Vagina (tissue), 2 donors: ENCODE data around the gene ADAP1. TPM values are rescaled to one million over a fixed set of nuclear protein-coding genes. Genes with fewer than 3 reads are reported as not detected.

Source experiments
- DNase-seq, 2 donors: peaks; one replicate each; pipeline ENCODE4 v3.0.0-alpha.2; 2017; ENCODE audit errors: extremely low spot score in 2 of 2
- H3K27ac ChIP-seq: fragments of 200-600 bp; sonication (generic); one replicate; pipeline ENCODE4 v1.5.1; 2019
- H3K27me3 ChIP-seq: fragments of 200-600 bp; sonication (generic); one replicate; pipeline ENCODE4 v1.5.1; 2019
- H3K36me3 ChIP-seq, 2 donors: fragments of 200-600 bp; sonication (generic); one replicate each; pipeline ENCODE4 v1.5.1; 2017 to 2019
- H3K4me1 ChIP-seq: fragments of 200-600 bp; sonication (generic); one replicate; pipeline ENCODE4 v1.5.1; 2019
- H3K4me3 ChIP-seq, 2 donors: fragments of 200-600 bp; sonication (generic); 1 replicate in 1 of 2; 2 replicates in 1 of 2; pipeline ENCODE4 v1.5.1; 2016 to 2019
- H3K9me3 ChIP-seq: fragments of 200-600 bp; sonication (generic); one replicate; pipeline ENCODE4 v1.5.1; 2019
- CTCF ChIP-seq, 3 experiments: fragments of 450-650 bp in 2 of 3; fragments of 200-600 bp in 1 of 3; sonication (generic) in 1 of 3; IDR thresholded peaks; one replicate each; pipeline ENCODE4 v1.5.1; 2017 to 2019; ENCODE audit warnings: antibody characterized with exemption in 3 of 3, mild to moderate bottlenecking in 2 of 3, moderate library complexity in 2 of 3
- POLR2A ChIP-seq, 2 donors: fragments of 450-650 bp; IDR thresholded peaks; one replicate each; pipeline ENCODE4 v1.6.1; 2017; ENCODE audit warnings: antibody characterized with exemption in 2 of 2, mild to moderate bottlenecking in 2 of 2, moderate library complexity in 2 of 2
- POLR2AphosphoS5 ChIP-seq, 2 donors: sonication (generic); formaldehyde crosslinking; IDR thresholded peaks; one replicate each; pipeline ENCODE4 v1.9.0; 2017; ENCODE audit warnings: antibody characterized with exemption in 2 of 2, mild to moderate bottlenecking in 2 of 2, low read depth in 1 of 2; ENCODE audit not compliant: insufficient read depth in 1 of 2
- intact Hi-C: fragments of 100-400 bp; cut with DNase I; formaldehyde crosslinking; loops from one replicate; pipeline ENCODE4 v1.15.1; 2023
- total RNA-seq: library from RNA; depleted of rRNA; stranded (reverse); fragments of >200 nt; gene quantifications from one replicate; pipeline ENCODE4 v1.2.3, GENCODE V29; 2016

Gene ADAP1
- total RNA-seq, 1 donor from 2014 or later, result 4.2 TPM

GRCh38 chr7:849781-850180 is 104.7 kb downstream of the ADAP1 start:
- Histone ChIP-seq H3K27ac (no peak overlapping the region), H3K4me3 (no peak overlapping the region), H3K27me3 (no peaks in the 10 kb centered on the region), H3K9me3 (no peaks in the 10 kb centered on the region), H3K36me3 (peaks cover 0 to 58% of the 10 kb centered on the region in 2 donors), H3K4me1 (no peaks in the 10 kb centered on the region)
- no peak for TF ChIP-seq CTCF (IDR thresholded peaks at IDR 0.05)
- no peak for TF ChIP-seq POLR2AphosphoS5 (IDR thresholded peaks at IDR 0.05; ENCODE audit: insufficient read depth in 1 of 2, low read depth in 1 of 2)
- no peak for TF ChIP-seq POLR2A (IDR thresholded peaks at IDR 0.05)
- DNase-seq, result no peak
- intact Hi-C loops, result no loop called here

GRCh38 chr7:849145-849544 is 105.3 kb downstream of the ADAP1 start:
- no peaks in the 10 kb centered on the region for H3K9me3 ChIP-seq
- H3K36me3 ChIP-seq, result peaks cover 0 to 58% of the 10 kb centered on the region in 2 donors

More at GRCh38 chr7:849145-849544, 105.3 kb downstream of the ADAP1 start:
- Histone ChIP-seq H3K27me3 (no peaks in the 10 kb centered on the region), H3K27ac (no peak overlapping the region), H3K4me1 (no peaks in the 10 kb centered on the region), H3K4me3 (no peak overlapping the region)
- intact Hi-C loops, result no loop called here
- DNase-seq, result no peak
- TF ChIP-seq POLR2A (IDR thresholded peaks at IDR 0.05) (no peak), CTCF (IDR thresholded peaks at IDR 0.05) (no peak), POLR2AphosphoS5 (IDR thresholded peaks at IDR 0.05; ENCODE audit: insufficient read depth in 1 of 2, low read depth in 1 of 2) (no peak)

Other genes with a start within 250 kb of the ADAP1 start
- 29.7 TPM for gene DNAAF5, start 228.0 kb downstream of the ADAP1 start, total RNA-seq
- 31.4 TPM for gene PRKAR1B, start 227.4 kb downstream of the ADAP1 start, total RNA-seq
- 170 TPM for gene SUN1, start 122.2 kb downstream of the ADAP1 start, total RNA-seq
- 35.8 TPM for gene GET4, start 78.1 kb downstream of the ADAP1 start, total RNA-seq
- 10.8 TPM for gene COX19, start 20.9 kb upstream of the ADAP1 start, total RNA-seq
- 2.0 TPM for gene CYP2W1, start 28.5 kb upstream of the ADAP1 start, total RNA-seq
- 36.1 TPM for gene GPR146, start 89.9 kb upstream of the ADAP1 start, total RNA-seq
- 8.3 TPM for gene GPER1, start 133.4 kb upstream of the ADAP1 start, total RNA-seq
- 30.9 TPM for gene ZFAND2A, start 205.5 kb upstream of the ADAP1 start, total RNA-seq